Left ventricle myocardium superior (tissue), 1 donor: ENCODE data around the gene ALDH18A1. TPM values are rescaled to one million over a fixed set of nuclear protein-coding genes. Genes with fewer than 3 reads are reported as not detected.

Experiments
- ATAC-seq: fragments of 200-7000 bp; cut with Tn5 transposase; one replicate; pipeline ENCODE4 v1.9.1; 2020; ENCODE audit warnings: mild to moderate bottlenecking, moderate library complexity
- DNase-seq: peaks from one replicate; pipeline ENCODE4 v3.0.0-alpha.2; 2020
- intact Hi-C: fragments of 100-400 bp; cut with micrococcal nuclease; formaldehyde crosslinking; loops from one replicate; pipeline ENCODE4 v1.11.0; 2022
- total RNA-seq: library from RNA; stranded (reverse); fragmentation: NEBNext Ultra II Directional; extraction: Animal tissue kit (Norgen Biotek cat#: 25700); gene quantifications from one replicate; pipeline ENCODE4 v1.2.1, GENCODE V29; 2021
- donor health status: DM: no; HTN: yes; CAD: no; lungs with severe emphysema.

The ALDH18A1 gene
- total RNA-seq, 1 donor from 2014 or later: 12.1 TPM

DNA sequence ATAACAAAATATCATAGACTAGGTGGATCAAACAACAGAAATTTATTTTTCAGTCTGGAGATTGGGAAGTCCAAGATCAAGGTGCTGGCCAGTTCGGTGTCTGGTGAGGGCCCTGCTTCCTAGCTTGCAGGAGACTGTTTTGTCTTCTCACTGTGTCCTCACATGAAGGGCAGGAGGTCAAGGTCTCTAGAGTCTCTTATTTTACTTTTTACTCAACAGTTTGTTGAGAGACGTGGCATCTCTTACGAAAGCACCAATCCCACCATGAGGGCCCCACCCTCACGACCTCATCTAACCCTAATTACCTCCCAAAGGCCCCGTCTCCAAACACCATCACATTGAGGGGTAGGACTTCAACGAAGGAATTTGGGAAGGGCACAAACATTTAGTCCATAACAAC lies 54.1 kb downstream of the ALDH18A1 start:
- DNase-seq (no peak), ATAC-seq (no peak)
- intact Hi-C loops: loop anchor here (5.0 kb wide), 1 partner anchor 175 kb away; no protein-coding TSS in a partner anchor

DNA sequence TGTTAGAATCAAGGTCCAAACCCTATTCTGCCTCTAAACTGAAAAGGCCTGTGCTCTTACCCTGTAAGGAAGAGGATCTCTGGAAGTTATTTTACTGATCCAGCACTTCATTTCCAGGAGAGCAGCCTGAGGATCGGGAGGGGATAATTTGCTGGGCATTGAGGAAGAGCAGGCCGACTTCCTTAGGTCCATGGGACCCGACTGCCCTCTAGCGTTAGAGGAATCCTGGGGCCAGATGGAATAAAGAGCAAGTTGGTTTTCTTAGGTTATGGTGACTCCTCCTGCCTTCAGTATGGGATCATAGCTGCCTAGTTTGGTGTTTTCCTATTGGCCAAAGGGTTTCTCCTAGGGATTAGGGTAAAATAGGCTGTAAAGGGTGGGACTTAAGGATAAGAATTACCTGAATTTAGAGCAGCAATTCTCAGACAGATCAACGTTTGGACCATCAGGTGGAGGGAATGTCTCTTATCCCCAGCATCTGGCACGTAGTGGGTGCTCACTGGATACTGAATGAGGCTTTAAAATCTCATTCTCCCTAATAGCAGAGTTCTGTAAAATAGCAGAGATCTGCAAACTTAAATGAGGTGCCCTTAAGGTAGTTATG lies 55.3 kb downstream of the ALDH18A1 start:
- ATAC-seq (peak; percentile 88), DNase-seq (peak; percentile 77)
- intact Hi-C loops: loop anchor here (2.0 to 5.0 kb wide), 2 partner anchors 174 to 226 kb away; no protein-coding TSS in a partner anchor

DNA sequence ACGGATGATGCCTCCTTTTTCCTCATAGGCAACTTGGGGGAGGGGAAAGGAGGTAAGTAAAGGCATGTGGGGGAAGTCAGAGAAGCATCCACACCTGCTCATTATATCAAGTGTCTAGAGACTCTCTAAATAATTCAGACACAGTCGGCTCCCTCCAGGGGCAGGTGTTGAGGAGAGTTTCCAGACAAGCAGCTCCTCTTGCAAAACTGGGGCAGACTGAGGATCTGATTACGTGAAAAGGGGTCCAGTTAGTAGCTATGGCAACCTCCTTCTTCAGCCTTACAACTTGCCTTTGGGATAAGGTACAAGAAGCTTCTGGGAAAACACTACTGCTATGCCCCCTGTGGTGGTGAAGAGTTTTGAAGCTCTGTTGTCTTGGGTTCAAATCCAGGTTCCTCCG lies 56.4 kb downstream of the ALDH18A1 start:
- ATAC-seq (no peak), DNase-seq (no peak)
- intact Hi-C loops: loop anchor here (2.0 to 5.0 kb wide), 2 partner anchors 173 to 225 kb away; no protein-coding TSS in a partner anchor

DNA sequence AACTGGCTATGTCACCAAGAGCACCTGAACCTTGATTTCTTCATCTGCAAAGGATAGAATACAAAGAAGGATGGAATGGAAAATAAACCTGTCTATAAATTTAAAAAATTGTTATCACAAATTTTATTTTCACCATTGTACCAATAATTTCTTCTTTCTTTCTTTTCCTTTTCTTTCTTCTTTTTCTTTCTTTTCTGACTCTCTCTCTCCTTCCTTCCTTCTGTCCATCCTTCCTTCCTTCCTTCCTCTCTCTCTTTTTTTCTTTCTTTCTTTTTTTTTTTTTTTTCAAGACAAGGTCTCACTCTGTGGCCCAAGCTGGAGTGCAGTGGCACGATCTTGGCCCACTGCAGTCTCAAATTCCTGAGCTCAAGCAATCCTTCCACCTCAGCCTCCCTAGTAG lies 58.7 kb downstream of the ALDH18A1 start:
- intact Hi-C loops: no loop called here
- ATAC-seq (no peak), DNase-seq (no peak)

DNA sequence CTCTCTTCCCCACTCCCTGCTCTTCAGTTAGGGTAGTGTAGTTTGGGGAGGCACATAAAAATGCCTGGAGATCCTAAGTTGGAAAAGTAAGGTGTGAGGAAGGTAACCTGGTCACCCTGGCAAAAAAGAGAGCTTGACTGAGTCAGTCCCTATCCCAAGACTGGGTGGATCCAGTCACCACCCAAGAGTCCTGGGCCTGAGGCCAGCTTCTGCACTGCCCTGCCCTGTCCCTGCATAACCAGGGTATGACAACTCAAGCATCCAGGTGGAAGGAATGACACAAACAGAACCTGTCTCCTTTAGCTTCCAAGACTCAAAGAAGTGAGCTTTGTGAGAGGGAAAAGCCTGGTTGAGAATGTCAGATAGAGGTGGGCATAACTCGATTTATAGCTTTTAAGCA lies 68.5 kb downstream of the ALDH18A1 start:
- no peak for DNase-seq
- ATAC-seq: no peak
- intact Hi-C loops: no loop called here

DNA sequence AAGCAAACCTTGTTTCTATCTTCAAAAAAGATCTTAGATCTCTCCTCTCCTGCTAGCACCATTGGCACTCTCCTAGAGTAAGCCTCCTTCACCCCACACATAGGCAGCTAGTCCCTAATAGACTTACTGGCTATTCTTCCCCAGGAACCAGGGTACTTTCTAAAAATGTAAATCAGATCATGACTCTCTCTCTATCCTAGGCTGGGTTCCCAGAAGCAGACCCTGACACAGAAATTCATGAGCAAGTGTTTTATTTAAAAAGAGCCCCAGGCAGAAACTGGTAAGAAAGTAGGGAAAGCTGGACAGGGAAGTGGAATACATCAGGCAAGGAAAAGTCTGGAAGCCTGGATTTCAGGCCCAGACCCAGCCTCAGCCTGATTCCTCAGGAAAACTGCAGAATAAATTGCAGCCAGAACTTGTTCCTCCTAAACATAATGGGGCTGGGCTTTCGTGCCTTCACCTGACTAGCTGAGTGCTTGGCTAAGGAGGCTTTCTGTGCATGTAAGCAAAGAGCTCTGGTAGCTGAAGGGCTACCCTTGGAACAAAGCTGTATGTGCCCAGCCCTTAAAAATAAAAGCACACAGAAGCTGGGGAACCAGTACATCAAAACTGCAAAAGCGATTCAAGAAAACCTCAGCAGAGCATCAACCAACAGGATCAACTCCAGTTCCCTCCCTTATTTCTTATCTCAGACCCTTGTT lies 76.5 kb downstream of the ALDH18A1 start:
- DNase-seq (no peak), ATAC-seq (peak; percentile 19)
- intact Hi-C loops: no loop called here

DNA sequence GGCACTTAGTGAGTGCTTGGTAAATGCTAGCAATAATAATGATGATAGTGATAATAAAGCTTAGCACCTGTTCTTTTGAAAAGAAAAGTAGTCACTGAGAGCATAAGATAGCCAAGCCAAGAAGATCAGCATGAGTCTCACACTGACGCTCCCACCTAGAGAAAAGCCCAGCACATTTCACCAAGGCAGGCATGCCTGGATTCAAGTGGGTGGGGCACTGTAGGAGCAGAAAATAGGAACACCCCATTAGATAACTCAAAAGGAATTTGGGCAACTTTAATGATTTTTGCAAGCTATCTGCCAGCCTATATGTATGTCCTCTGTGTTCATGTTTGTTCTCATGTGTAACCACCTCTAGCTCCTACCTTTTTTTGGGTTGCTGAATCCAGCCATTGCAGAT lies 77.2 kb downstream of the ALDH18A1 start:
- DNase-seq (no peak), ATAC-seq (no peak)
- intact Hi-C loops: no loop called here

DNA sequence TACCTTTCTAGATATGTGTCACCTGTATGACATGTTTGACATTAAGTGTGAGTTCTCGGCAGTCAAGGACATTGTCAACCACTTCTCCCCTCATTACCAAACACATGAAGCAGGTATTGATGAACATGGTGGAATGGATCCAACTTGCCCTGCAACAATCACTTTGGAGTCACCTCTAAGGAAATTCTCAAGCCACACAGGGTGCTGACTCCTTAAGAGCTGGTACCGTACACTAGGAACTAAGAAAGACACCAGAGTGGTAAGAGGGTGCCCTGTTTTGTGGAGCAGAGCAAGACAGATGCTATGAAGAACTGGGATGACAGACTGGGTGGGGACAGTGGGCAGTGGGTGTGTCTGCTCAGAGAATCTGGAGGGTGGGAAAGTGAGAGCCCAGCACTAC lies 77.9 kb downstream of the ALDH18A1 start:
- intact Hi-C loops: no loop called here
- no peak for ATAC-seq
- DNase-seq: no peak

DNA sequence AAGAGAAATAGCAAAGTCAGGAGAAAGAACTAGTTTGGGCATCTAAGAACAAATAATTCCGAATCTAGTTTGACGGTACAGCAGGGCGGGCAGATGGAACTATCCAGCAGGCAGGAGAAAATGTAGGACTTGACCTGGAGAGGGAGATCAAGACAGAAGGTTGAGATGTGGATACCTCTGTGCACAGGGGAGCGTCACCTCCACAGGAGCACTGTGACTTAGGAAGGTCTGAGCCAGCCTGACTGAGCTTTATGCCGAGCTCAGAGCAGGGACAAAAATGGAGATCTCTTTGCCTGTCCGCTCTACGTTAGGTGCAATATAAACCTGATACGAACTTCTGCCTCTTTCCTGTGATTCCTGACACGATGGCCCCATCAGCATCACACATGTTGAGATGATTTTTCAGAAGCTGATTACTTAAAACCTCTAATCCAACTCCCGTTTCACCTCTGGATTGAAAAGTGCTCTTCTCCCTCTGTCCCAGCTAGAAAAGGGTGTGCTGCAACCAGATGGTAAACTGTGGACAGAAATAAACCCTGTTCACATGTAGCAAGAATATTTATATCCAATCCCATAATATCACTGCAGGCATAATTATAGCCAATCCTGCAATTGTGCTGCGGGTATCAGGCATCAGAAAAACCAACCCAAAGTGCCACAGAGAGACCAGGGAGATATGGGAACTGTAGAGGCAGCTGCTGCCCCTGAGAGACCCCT lies 81.7 kb downstream of the ALDH18A1 start:
- intact Hi-C loops: no loop called here
- DNase-seq (no peak), ATAC-seq (peak; percentile 70)

DNA sequence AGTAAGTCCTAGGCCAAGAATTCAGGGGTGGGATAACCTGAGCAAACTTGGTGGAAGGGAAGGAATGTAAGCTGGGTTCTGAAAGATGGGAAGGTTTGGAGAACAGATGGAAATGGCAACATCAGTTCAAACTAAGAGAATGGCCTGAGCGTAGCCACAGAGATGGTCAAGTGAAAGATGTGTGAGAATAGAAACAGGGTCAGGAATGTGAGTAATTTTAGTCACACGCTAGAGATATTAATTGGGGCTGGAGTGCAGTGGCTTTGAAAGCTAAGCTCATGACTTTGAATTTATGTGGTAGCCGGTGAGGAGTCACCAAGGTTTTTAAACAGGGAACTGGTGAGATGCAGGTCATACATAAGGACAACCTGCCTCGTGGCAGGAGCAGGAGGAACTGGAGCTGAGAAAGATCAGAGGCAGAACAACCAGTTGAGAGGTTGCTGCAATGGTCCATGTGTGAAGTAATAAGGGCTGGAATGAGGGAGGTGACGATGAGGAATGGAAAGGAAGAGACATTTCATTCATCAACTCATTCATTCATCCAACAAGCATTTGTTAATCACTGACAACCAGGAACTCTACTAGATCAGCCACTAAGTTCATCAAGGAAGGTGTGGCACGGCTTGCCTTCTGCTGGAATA lies 82.4 kb downstream of the ALDH18A1 start:
- ATAC-seq (peak; percentile 40), DNase-seq (no peak)
- intact Hi-C loops: no loop called here

DNA sequence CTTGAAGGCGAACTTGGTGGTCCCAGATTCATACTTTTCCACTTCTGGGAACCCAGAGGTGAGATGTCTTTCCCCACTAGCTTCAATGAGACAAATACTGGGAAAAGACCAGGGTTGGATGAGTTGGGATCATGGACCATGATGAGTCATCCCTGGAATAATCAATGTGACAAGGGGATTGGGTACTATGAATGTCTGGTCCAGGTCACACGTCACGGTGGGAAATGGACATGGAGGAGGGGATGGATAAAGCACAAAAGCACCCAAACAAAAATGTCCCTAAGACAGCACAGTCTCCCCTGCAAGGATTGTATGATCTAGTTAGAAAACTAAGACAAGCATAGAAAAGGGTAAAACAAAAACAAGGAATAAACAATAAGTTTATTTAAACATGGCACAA lies 83.0 kb downstream of the ALDH18A1 start:
- ATAC-seq (no peak), DNase-seq (no peak)
- intact Hi-C loops: no loop called here

DNA sequence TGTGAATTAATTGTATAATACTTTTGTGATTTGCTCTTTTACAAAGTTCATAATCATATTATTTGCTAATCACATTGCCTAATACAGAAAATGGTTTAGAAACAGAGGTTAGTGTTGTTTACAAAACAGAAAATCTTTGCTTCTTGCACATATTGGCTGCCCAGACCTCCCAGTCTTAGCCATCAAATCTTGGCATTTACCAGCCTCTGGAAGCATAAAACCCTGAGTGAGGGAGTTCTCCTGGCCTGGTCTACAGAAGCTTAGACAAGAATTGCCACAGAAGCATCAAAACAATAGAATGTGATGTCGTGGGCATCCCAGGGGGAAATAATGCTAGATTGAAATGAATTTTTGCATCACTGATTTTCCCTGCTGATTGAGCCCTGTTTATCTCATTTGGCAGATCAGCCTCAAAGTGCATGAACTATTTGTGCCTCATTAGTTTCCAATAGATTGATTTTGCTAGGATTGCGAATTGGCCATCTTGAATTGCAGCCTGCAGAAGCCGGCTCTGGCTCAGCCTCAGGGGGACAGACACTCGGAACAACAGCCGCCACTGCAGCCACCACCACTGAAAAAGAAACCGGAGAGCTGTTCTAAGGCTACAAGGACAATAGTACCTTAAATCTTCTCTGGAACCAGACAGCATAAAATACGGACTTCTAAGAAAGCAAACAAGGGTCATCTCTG lies 84.2 kb downstream of the ALDH18A1 start:
- no peak for ATAC-seq
- intact Hi-C loops: no loop called here
- DNase-seq: no peak

DNA sequence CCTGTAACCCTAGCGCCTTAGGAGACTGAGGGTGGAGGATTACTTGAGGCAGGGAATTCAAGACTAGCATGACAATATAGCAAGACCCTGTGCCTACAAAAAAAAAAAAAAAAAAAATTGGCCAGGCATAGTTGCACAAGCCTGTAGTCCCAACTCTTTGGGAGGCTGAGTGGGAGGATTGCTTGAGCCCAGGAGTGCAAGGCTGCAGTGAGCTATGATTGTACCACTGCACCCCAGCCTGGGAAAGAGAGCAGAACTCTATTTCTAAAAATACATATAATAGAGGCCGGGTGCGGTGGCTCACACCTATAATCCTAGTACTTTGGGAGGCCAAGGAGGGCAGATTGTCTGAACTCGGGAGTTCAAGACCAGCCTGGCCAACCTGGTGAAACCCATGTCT lies 85.1 kb downstream of the ALDH18A1 start:
- ATAC-seq (no peak), DNase-seq (no peak)
- intact Hi-C loops: no loop called here

DNA sequence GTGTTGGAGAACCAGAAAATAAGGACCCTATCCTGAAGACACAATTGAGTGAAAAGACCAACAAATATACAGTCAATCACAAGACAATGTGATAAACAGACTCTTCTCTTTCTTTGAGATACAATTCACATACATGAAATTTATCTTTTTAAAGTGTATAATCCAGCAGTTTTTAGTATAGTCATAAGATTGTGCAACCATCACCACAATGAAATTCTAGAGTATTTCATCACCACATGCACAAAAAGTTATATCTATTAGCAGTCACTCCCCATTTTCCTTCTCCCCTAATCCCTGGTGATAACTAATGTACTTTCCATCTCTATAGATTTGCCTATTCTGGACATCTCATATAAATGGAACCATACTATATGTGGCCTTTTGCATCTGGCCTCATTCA lies 87.1 kb downstream of the ALDH18A1 start:
- DNase-seq (no peak), ATAC-seq (no peak)
- intact Hi-C loops: no loop called here

DNA sequence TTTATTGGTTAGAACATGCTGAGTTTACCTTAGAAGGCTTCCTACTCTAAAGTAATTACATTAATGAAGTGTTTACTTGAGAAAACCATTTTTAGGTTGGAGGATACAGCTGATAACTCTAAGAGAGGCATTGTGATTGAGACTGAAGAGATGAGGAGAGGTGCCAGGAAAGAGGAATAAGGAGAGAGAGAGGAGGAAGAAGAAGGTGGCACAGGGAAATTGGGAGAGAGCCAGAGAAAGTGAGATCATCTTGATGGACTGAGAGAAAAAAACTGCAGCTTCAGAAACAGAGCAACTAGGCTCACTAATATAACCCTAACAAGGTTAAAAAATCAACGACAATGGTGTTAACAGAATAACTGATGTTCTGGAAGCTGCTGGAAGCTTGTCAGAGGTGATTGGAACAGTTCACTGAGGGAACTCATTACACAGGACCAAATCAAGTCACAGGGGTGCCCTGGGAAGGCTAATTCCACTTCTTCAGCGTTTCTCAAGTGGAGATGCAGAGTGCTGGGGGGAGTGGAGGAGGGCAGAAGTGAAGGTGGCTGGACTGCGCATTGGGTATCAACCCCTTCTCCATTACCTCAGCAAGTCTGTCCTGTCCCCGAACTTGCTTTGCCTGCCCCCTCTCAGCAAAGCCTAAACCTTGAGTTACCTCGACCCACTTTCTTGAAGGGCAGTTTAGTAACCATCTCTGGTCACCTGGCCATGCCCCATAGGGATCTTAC lies 88.4 kb downstream of the ALDH18A1 start:
- ATAC-seq (no peak), DNase-seq (no peak)
- intact Hi-C loops: no loop called here

DNA sequence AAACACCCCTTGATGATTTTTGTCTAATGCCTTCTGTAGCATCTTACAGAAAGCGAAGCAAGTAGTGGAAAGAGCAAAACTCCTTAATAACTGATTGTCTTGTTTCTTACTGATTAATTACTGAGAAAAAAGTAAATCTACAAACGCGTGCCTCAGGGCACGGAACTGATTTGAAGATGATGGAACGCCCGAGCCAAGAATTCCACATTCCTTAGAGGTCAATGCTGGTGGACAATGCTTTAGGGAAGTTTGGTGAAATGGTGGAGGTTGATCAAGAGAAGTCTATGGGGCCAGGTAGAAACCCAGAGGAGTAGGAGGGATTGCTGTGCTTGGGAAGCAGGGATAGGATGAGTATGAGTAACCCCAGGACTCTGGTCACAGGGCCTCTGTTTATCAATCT lies 90.4 kb downstream of the ALDH18A1 start:
- no peak for DNase-seq
- no peak for ATAC-seq
- intact Hi-C loops: no loop called here

DNA sequence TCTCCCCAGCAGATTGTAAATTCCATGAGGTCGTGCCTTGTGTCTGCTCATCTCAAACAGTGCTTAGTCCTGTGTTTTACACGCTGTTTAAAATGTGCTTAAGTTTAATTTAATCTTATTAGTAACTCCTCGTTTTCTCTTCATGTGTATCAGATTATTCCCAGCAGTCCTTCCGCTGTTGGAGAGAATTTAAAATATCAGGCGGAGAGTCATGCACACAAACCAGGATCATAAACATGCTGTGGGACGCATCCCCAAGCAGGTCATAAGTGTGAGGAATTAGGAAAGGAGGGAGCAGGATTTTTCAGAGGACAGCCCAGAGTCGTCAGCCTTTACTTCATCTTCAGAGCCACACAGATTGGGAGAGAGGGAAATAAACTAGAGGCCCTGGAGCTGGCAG lies 91.2 kb downstream of the ALDH18A1 start:
- intact Hi-C loops: no loop called here
- no peak for ATAC-seq

DNA sequence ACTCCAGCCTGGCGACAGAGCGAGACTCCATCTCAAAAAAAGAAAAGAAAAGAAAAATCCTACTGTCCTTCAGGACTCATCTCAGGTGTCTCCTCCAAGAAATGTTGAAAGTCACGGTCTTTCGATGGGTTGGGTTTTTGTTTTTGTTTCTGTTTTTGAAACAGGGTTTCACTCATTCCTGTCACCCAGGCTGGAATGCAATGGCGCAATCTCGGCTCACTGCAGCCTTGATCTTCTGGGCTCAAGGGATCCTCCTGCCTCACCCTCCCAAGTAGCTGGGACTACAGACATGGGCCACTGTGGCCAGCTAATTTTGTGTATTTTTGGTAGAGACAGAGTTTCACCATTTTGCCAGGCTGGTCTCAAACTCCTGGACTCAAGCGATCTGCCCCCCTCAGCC lies 92.2 kb downstream of the ALDH18A1 start:
- ATAC-seq: no peak
- DNase-seq: no peak
- intact Hi-C loops: no loop called here

More for the DNA sequence above, 91.2 kb downstream of the ALDH18A1 start:
- DNase-seq: no peak
